NB4 (cell line): ENCODE measurements around the gene KAZN.
A peak's percentile ranks its signal among the peaks of the same experiment; 100 is the strongest.

Experiments used
- DNase-seq: peaks from one replicate; pipeline ENCODE4 v3.0.0; 2010; ENCODE audit warnings: low read depth
- H3K4me3 ChIP-seq: one replicate; pipeline ENCODE4 v1.5.1; 2011; ENCODE audit warnings: mild to moderate bottlenecking, low read depth, low read length, moderate library complexity
- CTCF ChIP-seq: IDR thresholded peaks from one replicate; pipeline ENCODE4 v1.5.1; 2012; ENCODE audit warnings: low read depth, low read length
- MAX ChIP-seq: IDR thresholded peaks from 2 replicates; pipeline ENCODE4 v1.6.1; 2011; ENCODE audit warnings: low read depth, low read length
- MYC ChIP-seq: IDR thresholded peaks from 2 replicates; pipeline ENCODE4 v1.6.1; 2011; ENCODE audit warnings: low read depth, low read length
- POLR2A ChIP-seq: IDR thresholded peaks from 2 replicates; pipeline ENCODE4 v1.6.1; 2011; ENCODE audit warnings: mild to moderate bottlenecking; ENCODE audit not compliant: insufficient read length; ENCODE audit errors: extremely low read depth

KAZN gene

GRCh38 chr1:15046487-15047165, 448.1 kb downstream of the KAZN start:
- TF ChIP-seq MYC (no peak), CTCF (peak; percentile 87)
- H3K4me3 ChIP-seq = no peak overlapping the region
- DNase-seq = peak; percentile 70

DNA sequence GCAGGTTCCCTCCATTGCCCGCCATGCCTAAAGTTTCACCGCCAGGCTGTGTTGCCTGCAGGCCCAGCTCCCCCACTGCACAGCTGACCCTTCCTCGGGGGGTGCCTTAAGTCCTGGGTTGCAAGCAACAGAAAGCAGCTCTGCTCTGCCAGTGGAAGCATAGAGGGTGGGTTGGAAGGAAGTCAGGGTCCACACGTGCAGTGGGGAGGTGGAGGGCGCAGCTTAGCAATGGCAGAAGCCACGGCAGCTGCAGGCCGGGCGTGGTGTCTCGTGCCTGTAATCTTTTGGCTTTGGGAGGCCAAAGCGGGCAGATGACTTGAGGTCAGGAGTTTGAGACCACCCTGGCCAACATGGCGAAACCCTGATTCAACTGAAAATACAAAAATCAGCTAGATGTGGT, 448.8 kb downstream of the KAZN start:
- H3K4me3 ChIP-seq = no peak overlapping the region
- no peak for DNase-seq
- TF ChIP-seq POLR2A (no peak), CTCF (no peak), MYC (no peak)

DNA sequence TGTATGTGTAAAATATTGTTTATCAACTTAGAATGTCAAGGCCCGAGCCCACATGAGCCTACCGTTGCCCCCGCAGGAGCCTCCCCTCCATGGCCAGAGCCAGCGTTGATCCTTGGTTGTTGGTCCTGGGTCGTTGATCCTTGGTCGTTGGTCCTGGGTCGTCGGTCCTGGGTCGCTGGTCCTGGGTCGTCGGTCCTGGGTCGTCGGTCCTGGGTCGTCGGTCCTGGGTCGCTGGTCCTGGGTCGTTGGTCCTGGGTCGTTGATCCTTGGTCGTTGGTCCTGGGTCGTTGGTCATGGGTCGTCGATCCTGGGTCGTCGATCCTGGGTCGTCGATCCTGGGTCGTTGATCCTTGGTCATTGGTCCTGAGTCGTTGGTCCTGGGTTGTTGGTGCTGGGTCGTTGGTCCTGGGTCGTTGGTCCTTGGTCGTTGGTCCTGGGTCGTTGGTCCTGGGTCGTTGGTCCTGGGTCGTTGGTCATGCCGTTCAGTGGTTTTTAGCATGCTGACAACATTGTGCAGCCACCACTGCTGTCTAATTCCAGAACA, 450.0 kb downstream of the KAZN start:
- DNase-seq = no peak
- H3K4me3 ChIP-seq = no peak overlapping the region
- no peak for TF ChIP-seq MAX
- no peak for TF ChIP-seq POLR2A
- TF ChIP-seq MYC = no peak
- no peak for TF ChIP-seq CTCF

DNA sequence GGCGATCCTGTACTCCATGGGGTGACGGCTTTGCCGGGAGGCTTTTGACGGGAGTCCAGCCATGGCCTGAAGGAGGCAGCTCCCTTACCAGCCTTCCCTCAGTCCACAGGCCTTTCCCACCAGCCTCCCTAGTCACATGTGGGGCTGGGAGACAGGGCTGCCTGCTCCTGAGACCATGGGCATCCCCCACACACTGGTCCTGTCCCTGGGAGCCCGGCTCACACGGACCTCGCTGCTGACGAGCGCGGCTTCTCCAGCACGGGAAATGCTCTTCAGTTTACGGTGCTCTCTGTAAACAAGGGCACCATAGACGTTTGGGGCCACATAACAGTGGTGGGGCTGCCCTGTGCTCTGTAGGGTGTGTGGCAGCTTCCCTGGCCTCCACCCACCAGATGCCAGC, 450.6 kb downstream of the KAZN start:
- TF ChIP-seq POLR2A = no peak
- TF ChIP-seq CTCF = no peak
- TF ChIP-seq MAX = no peak
- TF ChIP-seq MYC = no peak
- H3K4me3 ChIP-seq = no peak overlapping the region
- no peak for DNase-seq

GRCh38 chr1:15051882-15052528, 453.5 kb downstream of the KAZN start:
- H3K4me3 ChIP-seq = no peak overlapping the region
- DNase-seq = no peak
- TF ChIP-seq POLR2A (no peak), MYC (no peak), MAX (no peak), CTCF (no peak)
